ENCODE measurements around the gene PLAA. TPM values are rescaled to one million over a fixed set of nuclear protein-coding genes. Genes with fewer than 3 reads are reported as not detected.

The PLAA gene
- total RNA-seq, 1 donor from 2014 or later: 44.0 TPM

DNA sequence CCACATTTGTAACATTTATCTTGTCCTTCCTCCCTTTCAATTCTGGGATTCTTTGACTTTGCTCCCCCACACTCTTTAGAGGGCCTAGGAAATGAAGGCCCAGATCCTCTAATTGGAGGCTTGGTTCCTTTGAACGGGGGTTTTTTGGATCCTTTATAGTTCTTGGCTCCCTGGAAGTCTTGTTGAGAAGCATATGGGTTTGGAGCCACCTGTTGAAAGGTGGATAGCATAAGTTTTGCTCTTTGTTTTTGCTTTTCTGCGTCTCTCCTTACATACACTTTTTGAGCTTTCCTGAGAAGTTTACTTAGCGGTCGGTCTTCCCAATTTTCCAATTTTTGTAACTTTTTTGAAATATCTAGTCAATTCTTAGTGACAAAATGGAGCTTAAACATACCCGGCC, 26.9 kb upstream of the PLAA start:
- Mint-ChIP-seq H3K9me3 (no peaks in the 10 kb centered on the region), H3K27me3 (ENCODE audit: low read depth) (no peaks in the 10 kb centered on the region), H3K4me1 (peaks cover 15% of the 10 kb centered on the region), H3K27ac (ENCODE audit: unreplicated experiment) (no peak overlapping the region), H3K36me3 (ENCODE audit: low read depth) (peaks cover 14% of the 10 kb centered on the region), H3K4me3 (no peak overlapping the region)
- TF ChIP-seq, protein P1, sequence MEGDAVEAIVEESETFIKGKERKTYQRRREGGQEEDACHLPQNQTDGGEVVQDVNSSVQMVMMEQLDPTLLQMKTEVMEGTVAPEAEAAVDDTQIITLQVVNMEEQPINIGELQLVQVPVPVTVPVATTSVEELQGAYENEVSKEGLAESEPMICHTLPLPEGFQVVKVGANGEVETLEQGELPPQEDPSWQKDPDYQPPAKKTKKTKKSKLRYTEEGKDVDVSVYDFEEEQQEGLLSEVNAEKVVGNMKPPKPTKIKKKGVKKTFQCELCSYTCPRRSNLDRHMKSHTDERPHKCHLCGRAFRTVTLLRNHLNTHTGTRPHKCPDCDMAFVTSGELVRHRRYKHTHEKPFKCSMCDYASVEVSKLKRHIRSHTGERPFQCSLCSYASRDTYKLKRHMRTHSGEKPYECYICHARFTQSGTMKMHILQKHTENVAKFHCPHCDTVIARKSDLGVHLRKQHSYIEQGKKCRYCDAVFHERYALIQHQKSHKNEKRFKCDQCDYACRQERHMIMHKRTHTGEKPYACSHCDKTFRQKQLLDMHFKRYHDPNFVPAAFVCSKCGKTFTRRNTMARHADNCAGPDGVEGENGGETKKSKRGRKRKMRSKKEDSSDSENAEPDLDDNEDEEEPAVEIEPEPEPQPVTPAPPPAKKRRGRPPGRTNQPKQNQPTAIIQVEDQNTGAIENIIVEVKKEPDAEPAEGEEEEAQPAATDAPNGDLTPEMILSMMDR (conservative IDR thresholded peaks at IDR 0.05): no peak
- DNase-seq (ENCODE audit: low read depth, low spot score): no peak

DNA sequence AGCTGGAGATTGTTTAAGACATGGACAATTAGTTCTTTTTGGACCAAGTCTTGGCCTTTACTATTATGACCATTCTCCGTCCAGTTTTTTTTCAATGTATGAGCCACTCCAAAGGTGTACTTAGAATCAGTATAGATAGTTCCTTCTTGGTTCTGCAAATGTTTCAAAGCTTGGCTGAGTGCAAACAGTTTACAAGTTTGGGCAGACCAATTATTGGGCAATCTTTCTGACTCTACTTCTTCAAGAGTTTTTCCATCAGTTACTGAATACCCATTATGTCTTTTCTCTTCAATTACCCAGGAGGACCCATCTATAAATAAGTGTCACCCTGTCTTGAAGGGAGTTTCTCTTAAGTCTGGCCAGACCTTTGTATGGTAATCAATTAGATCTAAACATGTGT, 24.7 kb upstream of the PLAA start:
- H3K9me3 Mint-ChIP-seq: no peaks in the 10 kb centered on the region
- H3K27me3 Mint-ChIP-seq (ENCODE audit: low read depth): no peaks in the 10 kb centered on the region
- H3K36me3 Mint-ChIP-seq (ENCODE audit: low read depth): peaks cover 17% of the 10 kb centered on the region
- H3K4me1 Mint-ChIP-seq: peaks cover 13% of the 10 kb centered on the region
- no peak overlapping the region for H3K27ac Mint-ChIP-seq (ENCODE audit: unreplicated experiment)
- H3K4me3 Mint-ChIP-seq: no peak overlapping the region
- no peak for DNase-seq (ENCODE audit: low read depth, low spot score)
- TF ChIP-seq, protein P1 (conservative IDR thresholded peaks at IDR 0.05): no peak

DNA sequence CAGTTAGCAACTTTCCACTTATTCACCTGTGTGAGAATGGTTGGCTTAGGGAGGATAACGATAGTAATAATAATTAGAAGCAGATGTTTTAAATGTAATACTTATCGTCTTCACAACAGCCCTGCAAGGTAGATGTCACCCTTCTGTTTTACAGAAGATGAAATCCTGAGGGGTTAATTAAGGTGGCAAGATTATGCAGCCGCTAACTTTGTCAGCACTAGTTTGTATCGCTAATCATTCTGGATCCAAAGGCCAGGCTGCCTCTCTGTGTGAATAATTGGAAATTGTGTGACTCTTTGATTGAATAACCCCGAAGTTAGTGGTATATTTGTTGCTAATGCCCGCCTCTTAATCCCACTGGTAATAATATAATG, 9.8 kb upstream of the PLAA start:
- peaks cover 38% of the 10 kb centered on the region for H3K4me1 Mint-ChIP-seq

DNA sequence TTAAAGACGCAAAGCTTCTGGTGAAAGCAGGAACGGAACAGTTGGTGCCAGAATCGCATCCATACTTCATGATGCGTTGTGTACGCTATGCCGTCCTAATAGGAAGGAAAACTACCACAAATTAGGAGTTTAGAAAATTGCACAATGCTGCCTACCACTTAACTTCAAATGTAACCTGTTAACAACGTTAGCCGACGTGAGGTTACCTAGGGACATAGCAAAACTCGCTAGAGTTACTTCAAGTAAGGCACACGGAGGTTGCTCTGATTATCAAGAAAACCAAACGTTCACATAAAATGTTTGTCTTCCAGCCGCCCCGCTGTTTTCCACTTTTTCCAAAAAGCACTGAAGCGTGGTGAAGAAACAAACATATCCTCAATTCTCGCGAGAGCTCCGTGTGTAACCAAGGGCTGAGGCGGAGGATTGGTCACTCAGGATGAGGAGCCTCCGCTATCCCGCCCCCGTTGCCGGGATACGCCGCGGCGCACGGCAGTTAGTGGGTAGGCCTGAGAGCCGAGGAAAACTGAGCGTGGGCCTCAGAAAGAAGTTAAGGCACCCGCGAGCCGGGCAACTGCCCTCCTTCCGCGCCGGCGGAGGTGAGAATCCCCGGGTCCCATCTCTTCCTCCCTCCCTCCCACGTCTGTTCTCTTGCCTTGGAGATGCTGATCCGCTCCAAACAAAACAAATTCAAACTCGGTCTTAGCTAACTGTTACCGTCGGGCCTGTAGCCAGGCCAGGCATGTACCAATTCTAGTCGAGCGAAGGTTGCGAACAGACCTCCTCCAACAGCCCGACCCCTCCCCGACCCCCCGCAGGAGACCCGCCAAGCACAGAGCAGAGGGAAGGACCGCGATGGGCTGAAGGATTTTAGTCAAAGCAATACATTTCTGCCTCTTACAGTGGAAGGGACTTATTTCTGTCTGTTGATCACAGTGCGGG, 9.1 kb upstream of the PLAA start, which contains the start of gene IFT74:
Gene IFT74, plus strand, starts transcription at position 492 of the 939 bp plus-strand sequence. CDS start 5,556 bp downstream, outside the sequence.
- no peaks in the 10 kb centered on the region for H3K9me3 Mint-ChIP-seq
- peak; percentile 88 for DNase-seq (ENCODE audit: low read depth, low spot score)
- H3K4me1 Mint-ChIP-seq: peaks cover 33% of the 10 kb centered on the region
- TF ChIP-seq, protein P1 (conservative IDR thresholded peaks at IDR 0.05): no peak
- peaks cover 2% of the 10 kb centered on the region for H3K27me3 Mint-ChIP-seq (ENCODE audit: low read depth)
- H3K27ac Mint-ChIP-seq (ENCODE audit: unreplicated experiment): peak within 1 kb of the TSS; percentile 100
- peaks cover 4% of the 10 kb centered on the region for H3K36me3 Mint-ChIP-seq (ENCODE audit: low read depth)
- H3K4me3 Mint-ChIP-seq: peak within 1 kb of the TSS; percentile 95

More for the DNA sequence above, 9.8 kb upstream of the PLAA start:
- H3K9me3 Mint-ChIP-seq: no peaks in the 10 kb centered on the region
- peaks cover 2% of the 10 kb centered on the region for H3K27me3 Mint-ChIP-seq (ENCODE audit: low read depth)
- H3K4me3 Mint-ChIP-seq: peak overlapping the region; percentile 95
- H3K36me3 Mint-ChIP-seq (ENCODE audit: low read depth): peaks cover 9% of the 10 kb centered on the region
- TF ChIP-seq, protein P1 (conservative IDR thresholded peaks at IDR 0.05): no peak
- DNase-seq (ENCODE audit: low read depth, low spot score): no peak
- H3K27ac Mint-ChIP-seq (ENCODE audit: unreplicated experiment): peak overlapping the region; percentile 100

DNA sequence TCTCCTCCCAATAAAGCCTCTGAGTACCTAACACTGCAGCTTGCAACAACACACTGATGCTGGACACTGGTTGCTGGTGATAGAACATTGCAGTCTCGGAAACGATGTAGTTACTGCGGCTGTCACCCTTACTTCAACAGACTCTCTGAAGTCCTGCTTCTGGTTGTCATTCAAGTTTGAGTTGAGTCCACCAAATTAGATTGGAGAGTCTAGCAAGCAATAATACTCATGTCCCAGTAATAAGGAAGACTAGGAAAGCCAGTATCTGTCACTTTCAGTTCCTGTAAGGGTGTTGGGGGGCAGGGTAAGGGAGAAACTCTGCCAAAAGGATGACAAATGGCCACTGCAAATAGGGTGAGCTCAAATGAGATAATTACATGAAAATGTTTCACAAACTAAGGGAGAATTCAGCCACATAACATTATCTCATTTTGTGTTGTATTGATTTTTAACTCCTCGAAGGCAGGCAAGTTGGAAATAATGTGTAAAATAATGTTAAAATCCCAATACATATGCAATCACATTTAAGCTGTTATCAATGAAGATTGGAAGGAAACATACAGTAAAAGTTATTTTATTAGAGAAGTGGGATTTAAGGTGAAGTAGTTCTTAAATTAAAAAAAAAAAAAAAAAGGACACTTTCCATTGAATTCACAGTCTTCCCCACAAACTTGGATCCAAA, 8.3 kb upstream of the PLAA start:
- H3K4me3 Mint-ChIP-seq: peak overlapping the region; percentile 95
- H3K27me3 Mint-ChIP-seq (ENCODE audit: low read depth): peaks cover 4% of the 10 kb centered on the region
- H3K27ac Mint-ChIP-seq (ENCODE audit: unreplicated experiment): peak overlapping the region; percentile 100
- TF ChIP-seq, protein P1 (conservative IDR thresholded peaks at IDR 0.05): no peak
- no peaks in the 10 kb centered on the region for H3K9me3 Mint-ChIP-seq
- DNase-seq (ENCODE audit: low read depth, low spot score): no peak
- peaks cover 4% of the 10 kb centered on the region for H3K36me3 Mint-ChIP-seq (ENCODE audit: low read depth)
- peaks cover 33% of the 10 kb centered on the region for H3K4me1 Mint-ChIP-seq

All from neural crest cell (in vitro differentiated cells).